Measurements from ENCODE around the gene FGGY.

DNA sequence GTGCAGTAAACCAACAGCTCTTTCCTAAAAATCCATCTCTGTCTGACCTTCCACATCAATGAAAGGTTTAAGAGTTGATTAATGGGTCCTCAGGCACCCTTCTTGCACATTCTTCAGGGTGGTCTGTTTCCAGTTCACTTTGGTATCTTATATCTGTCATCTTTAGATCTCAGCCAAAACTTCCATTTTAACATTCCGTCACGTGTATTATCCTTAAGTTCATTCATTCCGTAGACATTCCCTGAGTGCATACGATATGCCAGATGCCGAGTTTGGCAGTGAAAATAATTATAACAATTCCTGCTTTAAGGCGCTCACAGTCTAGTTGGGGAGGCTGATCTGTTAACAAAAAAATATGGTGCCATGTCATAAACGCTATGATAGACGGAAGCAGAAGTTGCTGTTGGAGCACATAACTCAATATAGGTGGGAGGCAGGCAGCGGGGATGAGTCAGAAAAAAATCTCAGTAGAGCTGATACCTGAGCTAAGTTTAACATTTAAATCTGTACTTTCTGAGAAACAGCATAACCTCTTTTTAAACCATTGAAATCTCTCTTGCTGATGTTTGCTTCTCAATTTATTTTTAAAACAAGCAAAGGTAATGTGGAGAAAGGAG lies 458.3 kb downstream of the FGGY start:
- no peak for TF ChIP-seq KLF7 (tag by site-specific recombination; IDR thresholded peaks at IDR 0.05; ENCODE audit: borderline replicate concordance)
- TF ChIP-seq, protein P1, sequence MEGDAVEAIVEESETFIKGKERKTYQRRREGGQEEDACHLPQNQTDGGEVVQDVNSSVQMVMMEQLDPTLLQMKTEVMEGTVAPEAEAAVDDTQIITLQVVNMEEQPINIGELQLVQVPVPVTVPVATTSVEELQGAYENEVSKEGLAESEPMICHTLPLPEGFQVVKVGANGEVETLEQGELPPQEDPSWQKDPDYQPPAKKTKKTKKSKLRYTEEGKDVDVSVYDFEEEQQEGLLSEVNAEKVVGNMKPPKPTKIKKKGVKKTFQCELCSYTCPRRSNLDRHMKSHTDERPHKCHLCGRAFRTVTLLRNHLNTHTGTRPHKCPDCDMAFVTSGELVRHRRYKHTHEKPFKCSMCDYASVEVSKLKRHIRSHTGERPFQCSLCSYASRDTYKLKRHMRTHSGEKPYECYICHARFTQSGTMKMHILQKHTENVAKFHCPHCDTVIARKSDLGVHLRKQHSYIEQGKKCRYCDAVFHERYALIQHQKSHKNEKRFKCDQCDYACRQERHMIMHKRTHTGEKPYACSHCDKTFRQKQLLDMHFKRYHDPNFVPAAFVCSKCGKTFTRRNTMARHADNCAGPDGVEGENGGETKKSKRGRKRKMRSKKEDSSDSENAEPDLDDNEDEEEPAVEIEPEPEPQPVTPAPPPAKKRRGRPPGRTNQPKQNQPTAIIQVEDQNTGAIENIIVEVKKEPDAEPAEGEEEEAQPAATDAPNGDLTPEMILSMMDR (tag by site-specific recombination; IDR thresholded peaks at IDR 0.05), result no peak
- TF ChIP-seq RBAK (tag by site-specific recombination; IDR thresholded peaks at IDR 0.05), result no peak
- no peak for TF ChIP-seq KLF8 (tag by site-specific recombination; IDR thresholded peaks at IDR 0.05)
- TF ChIP-seq YY1 (tag by site-specific recombination; IDR thresholded peaks at IDR 0.05), result no peak
- TF ChIP-seq ZNF274 (IDR thresholded peaks at IDR 0.05; ENCODE audit: low read length), result no peak
- no peak for TF ChIP-seq ZNF274 (tag by site-specific recombination; IDR thresholded peaks at IDR 0.05; ENCODE audit: borderline replicate concordance)
- no peak for TF ChIP-seq ZNF560 (tag by site-specific recombination; IDR thresholded peaks at IDR 0.05; ENCODE audit: borderline replicate concordance)
- TF ChIP-seq, protein P2, sequence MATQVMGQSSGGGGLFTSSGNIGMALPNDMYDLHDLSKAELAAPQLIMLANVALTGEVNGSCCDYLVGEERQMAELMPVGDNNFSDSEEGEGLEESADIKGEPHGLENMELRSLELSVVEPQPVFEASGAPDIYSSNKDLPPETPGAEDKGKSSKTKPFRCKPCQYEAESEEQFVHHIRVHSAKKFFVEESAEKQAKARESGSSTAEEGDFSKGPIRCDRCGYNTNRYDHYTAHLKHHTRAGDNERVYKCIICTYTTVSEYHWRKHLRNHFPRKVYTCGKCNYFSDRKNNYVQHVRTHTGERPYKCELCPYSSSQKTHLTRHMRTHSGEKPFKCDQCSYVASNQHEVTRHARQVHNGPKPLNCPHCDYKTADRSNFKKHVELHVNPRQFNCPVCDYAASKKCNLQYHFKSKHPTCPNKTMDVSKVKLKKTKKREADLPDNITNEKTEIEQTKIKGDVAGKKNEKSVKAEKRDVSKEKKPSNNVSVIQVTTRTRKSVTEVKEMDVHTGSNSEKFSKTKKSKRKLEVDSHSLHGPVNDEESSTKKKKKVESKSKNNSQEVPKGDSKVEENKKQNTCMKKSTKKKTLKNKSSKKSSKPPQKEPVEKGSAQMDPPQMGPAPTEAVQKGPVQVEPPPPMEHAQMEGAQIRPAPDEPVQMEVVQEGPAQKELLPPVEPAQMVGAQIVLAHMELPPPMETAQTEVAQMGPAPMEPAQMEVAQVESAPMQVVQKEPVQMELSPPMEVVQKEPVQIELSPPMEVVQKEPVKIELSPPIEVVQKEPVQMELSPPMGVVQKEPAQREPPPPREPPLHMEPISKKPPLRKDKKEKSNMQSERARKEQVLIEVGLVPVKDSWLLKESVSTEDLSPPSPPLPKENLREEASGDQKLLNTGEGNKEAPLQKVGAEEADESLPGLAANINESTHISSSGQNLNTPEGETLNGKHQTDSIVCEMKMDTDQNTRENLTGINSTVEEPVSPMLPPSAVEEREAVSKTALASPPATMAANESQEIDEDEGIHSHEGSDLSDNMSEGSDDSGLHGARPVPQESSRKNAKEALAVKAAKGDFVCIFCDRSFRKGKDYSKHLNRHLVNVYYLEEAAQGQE (tag by site-specific recombination; IDR thresholded peaks at IDR 0.05), result no peak

Data from HEK293 (cell line).